SHP77 (cell line): ENCODE measurements around the gene SAMM50.
"Not testable (repeated sequence)": the region's sequence is repeated elsewhere in the genome, so short reads cannot be mapped to it uniquely, and the experiment has no call there.

Source experiments
- DNase-seq, 2 experiments: peaks; one replicate each; lab custom pipeline; 2025; lab: John Stamatoyannopoulos, UW

SAMM50 gene

DNA sequence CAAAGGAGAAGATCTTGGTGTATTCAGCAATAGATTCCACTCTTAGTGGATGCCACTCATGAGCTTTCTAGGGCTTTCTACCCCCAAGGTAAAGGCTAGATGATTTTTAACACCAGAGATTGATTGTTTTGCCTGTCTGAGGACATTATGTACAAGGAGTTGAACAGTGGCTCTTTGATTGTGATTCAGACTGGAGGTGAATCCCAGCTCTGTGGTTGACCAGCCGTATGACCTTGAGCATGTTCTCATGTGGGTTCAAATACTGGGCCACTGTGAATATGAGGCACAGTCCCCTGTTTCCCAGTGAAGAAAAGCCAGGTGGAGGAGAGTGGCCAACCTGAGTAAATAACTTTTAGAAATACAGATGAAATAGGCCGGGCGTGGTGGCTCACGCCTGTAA lies 44.9 kb downstream of the SAMM50 start:
- DNase-seq = no peak

DNA sequence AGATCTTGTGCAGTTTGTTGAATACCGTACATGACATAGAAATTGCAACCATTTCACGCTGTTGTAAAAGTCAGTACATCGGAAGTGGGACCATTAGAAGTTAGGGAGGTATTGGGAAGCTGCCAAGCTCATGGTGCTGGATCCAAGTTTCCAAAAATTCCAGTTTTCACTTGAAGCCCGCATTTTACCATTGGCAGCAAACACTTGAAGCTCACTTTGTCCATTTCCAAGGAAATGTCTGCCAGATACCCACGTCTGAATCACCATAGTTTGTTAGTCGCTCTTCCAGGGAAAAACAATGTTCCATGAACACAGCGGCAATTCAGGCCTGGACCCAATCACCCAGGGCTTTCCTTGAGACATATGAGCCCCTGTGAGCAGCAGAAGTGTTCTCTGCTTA lies 46.3 kb downstream of the SAMM50 start:
- no peak for DNase-seq

DNA sequence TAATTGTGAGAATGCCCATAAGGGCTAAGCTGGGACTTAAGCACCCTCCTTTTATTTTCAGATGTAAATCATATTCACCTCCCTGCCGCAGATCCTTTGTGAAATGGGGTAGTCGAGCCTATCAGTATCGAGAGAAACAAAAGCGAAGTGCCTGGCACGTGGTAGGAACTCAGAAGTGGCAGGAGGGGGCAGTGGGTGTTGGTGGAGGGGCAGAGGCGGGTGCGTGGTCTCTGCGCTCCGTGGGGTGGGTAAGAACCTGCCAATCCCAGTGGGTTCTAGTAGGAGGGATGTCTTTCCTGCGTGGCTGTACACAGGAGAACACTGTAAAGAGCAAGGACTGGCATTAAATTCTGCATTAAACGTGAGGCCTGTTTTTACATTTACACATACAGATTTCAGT lies 47.1 kb downstream of the SAMM50 start:
- no peak for DNase-seq

DNA sequence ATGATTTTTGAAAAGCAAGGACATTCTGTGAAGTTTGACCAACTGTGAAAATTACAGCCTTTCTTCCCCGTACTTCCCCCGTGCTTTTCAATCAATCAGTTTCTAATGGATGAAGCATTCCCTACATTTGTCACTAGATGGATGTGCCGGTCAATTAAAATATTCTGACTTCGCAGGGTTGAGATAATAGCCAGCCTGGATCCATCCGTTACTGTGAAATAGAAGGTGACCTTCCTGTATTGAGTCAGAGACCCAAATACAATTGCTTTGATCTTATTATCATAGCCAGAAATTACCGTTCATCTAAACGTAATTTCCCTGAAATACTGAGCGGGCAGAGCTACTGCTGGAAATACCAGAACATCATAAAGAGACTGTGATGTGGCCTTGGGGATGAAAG lies 47.8 kb downstream of the SAMM50 start:
- no peak for DNase-seq

DNA sequence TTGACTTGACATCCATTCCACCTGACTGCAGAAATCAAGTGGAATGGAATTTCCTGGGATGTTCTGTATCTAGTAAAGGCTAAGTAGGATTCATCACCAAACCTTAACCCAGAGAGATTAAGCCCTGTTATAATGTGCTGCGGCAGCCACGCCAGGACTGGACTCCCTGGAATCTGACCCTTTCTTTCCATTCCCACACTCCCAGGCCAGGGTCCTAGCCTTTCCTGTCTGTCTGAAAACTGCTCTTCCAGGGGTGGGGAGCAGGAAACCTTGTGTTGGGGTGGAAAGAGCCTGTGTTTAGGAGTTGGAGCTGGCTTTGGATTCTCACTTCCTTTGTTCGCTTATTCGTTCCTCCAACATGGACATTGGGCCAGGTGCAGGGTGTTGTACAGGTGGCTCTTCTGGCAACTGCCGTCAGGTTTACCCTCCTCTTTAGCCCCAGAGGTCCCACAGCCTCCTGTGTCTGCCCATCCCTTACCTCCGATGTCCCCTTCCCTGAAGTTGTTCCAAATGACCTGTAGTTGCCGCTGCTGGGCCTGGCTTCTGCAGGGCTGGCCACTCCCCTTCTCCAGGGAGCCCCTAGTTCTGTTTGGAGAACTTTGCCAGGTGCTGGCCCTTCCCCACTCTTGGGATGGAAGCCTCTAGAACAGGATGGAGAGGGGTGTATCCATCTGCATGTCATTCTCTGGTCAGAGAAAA lies 48.3 kb downstream of the SAMM50 start:
- no peak for DNase-seq

DNA sequence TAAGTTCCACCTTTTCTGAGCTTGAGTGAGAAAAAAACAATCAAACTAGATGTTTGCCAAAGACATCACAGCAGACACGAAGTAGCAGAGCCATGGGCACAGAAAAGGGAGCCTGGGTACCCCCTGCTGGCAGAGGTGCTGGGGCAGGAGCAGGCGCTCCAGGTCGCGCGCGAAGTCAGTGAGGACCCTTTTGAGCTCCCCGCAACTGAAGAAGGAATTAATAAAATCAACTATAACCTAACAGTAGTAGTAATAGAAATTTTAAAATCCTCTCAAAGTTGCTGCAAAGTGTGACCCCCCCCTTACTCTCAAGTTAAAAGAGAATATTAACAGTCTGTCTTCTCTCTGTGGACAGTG lies 48.8 kb downstream of the SAMM50 start:
- DNase-seq = no peak

DNA sequence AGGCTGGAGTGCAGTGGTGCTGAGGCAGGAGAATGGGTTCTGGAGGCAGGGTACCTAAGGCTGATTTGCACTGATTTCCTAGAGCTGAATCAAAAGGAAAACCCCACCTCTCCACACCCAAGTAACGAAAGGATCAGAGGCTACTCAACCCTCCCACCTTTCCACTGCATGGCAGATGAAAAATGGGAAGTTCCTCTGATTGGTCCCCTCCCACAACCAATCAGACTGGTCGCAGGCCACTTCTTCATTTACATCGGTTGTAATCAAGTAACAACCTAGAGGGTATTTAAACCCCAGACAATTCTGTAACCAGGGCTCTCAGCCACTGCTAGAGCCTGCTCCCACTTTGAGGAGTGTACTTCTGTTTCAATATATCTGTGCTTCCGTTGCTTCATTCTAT lies 50.3 kb downstream of the SAMM50 start:
- DNase-seq = no peak

DNA sequence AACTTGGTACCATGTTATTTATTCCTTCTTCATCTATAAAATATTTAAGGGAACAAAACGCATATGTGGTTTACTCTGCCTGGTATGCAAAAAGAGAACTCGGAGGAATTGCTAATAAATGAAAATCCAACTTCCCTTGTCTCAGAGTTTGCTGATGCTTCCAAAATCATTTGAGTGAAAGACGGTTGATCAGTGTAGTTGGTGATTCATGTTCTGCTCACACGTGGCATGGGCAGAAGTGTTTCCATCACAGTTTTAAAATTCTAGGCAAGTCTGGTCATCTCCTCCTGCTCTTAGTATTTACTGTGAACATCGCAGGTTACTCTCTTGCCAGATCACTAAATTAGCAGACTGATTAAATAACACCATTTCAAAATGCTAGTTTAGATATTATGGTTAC lies 56.9 kb downstream of the SAMM50 start:
- DNase-seq = no peak

DNA sequence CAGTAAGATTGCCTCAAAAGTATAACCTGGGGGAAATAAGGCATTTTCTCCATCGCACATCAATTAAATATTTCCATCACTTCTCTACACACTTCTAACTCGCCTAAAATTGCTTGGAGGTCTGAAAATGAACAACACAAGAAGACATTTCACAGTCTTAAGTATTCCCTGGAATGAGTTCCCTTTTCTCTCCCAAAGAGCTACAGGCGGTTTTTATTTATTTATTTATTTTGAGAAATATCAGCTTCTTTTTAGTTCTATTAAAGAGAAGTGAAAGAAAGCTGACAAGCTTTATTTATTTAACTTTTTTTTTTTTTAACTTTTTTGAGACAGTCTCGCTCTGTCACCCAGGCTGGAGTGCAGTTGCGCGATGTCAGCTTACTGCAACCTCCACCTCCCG lies 57.3 kb downstream of the SAMM50 start:
- DNase-seq = no peak

DNA sequence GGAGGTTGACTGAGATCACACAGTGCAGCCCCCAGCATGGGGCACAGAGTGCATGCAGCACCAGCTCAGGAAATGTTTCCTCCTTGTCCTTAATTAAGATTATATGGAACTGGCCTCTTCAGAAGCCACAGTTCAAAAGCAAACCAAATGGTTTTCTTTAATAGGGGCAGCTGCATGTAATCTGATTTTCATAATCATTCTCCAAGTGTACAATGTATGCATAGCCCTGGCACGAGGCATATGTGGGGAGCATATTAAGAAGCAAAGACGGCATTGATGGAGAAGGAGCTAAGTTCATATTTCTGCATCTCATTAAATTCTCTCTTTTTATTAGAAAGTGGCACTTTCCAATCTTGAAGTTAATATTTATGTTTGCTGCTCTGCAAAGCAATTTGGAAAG lies 59.0 kb downstream of the SAMM50 start:
- DNase-seq = no peak

DNA sequence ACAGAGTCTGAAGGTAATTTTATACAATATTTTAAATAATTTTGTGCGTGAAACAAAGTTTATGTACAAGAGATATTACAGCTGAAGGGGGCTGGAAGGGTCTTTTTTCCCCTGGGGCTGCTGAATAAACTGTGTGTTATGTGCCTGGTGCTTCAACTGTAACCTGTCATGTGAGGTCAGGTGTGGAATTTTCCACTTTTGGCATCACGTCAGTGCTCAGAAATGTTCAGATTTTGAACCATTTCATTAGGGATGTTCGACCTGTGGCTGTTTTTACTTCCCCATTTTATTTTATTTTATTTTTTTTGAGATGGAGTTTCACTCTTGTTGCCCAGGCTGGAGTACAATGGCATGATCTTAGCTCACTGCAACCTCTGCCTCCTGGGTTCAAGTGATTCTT lies 61.3 kb downstream of the SAMM50 start:
- DNase-seq = not testable (repeated sequence)

DNA sequence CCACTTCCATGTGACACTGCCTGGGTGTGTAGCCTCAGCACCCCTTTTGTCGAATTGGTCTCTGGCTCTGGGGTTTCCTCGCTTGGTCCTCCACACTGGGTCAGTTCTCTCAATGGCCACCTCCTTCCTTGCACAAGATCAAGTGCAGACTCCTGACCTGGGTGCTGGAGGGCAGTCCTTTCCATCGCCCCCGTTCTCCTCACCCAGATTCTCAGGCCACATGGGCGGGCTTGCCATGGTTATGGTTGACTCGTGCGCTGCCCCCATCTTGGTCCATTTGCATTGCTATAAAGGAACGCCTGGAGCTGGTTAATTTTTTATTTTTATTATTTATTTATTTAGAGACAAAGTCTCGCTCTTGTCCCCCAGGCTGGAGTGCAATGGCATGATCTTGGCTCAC lies 63.4 kb downstream of the SAMM50 start:
- no peak for DNase-seq

DNA sequence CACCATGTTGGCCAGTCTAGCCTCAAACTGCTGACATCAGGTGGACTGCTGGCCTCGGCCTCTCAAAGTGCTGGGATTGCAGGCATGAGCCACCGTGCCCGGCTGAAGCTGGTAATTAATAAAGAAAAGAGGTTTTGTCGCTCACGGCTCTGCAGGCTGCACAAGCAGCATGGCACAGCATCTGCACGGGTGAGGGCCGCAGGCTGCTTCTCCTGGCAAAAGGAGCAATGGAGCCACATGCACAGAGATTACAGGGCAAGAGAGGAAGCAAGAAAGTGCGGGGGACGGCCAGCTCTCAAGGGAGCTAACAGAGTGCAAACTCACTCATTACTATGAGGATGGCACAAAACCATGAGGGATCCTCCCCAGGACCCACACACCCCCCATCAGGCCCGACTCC lies 64.2 kb downstream of the SAMM50 start:
- DNase-seq = no peak

DNA sequence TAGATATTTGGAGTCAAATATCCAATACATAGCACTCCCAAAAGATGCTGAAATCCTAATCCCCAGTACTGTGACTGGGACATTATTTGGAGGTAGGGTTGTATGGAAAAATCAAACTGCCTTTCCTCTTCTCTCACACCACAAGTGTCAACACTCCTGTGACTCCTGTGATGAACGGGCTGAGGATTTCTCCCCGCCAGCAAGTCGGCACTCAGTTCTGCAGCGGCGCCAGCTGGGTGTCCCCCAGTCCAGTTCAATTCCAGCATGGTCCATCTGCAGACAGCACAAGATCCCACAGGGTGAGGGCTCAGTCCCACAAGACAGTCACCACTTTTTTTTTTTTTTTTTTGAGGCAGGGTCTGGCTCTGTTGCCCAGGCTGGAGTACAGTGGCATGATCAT lies 64.6 kb downstream of the SAMM50 start:
- no peak for DNase-seq

DNA sequence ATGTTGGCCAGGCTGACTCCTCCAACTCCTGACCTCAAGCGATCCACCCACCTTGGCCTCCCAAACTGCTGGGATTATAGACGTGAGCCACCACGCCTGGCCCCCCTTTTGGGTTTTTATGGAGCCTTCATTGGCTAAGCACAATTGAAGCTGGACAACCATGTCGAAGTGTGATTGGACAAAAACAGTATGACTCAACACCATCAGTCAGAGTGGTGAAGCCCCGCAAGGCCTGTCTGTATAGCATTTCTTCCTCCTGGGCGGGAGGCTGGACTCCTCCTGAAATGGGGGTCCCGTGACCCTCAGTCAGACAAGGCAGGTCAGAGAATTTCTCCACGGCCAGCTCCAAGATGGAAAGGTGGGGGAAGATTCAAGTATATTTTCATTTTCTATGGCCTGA lies 65.7 kb downstream of the SAMM50 start:
- DNase-seq = no peak

DNA sequence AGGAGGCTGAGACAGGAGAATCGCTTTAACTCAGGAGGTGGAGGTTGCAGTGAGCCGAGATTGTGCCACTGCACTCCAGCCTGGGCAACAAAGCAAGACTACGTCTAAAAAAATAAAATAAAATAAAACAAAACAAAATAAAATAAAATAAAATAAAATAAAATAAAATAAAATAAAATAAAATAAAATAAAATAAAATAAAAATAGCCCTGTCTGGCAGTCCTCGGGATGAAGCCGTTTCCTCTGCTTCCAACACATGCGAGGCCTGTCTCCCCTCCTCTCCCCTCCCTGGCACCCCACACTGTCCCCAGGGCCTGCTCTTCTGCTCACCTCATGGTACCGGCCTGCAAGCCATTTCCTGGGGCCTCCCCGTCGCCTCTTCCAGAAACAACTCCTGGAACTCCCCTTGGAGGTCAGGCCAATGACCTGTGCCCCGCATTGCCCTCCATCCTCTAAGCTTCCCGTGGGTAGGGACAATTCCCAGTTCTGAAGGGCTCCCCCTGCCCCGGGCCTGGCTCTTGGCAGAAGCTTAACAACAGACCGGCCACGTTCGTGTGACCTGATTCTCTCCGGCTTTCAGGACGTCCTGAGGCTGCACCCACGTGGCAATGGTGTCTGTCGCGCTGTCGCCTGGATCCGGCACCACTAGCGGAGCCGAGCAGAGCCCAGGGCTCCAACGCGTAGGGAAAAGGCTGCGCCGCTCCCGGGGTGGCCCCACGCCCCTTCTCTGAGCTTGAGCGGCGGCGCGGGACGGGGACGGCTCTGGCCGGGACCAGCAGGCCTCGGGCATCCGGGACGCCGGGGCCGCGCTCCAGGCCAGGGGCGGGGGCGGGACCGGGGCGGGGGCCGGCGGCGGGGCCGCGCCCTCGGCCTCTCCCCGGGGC lies 68.4 kb downstream of the SAMM50 start:
- no peak for DNase-seq

DNA sequence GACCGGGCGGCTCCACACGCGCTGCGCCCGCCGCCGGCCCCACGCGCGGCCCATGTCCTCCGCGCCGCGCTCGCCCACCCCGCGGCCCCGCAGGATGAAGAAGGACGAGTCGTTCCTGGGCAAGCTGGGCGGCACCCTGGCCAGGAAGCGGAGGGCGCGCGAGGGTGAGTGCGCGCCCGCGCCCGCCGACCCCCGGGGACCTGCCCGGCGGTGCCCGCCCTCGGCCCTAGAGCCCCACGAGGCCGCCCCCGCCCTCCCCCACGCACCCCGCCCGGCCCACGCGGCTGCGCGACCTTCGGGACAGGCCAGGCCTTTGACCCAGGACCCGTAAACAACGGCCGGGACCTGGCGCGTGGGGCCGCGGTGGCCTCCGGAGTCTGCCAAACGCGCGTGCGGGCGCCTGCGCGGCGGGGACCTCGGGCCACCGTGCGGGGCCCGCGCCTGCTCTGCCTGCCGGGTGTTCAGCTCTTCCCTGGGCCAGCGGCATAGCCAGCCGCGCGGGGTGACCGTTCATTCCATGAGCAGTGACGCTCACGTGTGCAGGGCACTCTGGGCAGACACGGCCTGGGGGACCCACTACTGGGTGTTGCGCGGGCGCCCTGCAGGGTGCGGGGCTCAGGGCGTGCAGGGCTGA lies 69.2 kb downstream of the SAMM50 start, which contains the start of gene PARVB:
Gene PARVB, plus strand, starts transcription at position 15 of the 634 bp plus-strand sequence. Its CDS starts 38 bp downstream, at position 53.
- peak in 1 of 2 experiments; percentile 9 for DNase-seq

DNA sequence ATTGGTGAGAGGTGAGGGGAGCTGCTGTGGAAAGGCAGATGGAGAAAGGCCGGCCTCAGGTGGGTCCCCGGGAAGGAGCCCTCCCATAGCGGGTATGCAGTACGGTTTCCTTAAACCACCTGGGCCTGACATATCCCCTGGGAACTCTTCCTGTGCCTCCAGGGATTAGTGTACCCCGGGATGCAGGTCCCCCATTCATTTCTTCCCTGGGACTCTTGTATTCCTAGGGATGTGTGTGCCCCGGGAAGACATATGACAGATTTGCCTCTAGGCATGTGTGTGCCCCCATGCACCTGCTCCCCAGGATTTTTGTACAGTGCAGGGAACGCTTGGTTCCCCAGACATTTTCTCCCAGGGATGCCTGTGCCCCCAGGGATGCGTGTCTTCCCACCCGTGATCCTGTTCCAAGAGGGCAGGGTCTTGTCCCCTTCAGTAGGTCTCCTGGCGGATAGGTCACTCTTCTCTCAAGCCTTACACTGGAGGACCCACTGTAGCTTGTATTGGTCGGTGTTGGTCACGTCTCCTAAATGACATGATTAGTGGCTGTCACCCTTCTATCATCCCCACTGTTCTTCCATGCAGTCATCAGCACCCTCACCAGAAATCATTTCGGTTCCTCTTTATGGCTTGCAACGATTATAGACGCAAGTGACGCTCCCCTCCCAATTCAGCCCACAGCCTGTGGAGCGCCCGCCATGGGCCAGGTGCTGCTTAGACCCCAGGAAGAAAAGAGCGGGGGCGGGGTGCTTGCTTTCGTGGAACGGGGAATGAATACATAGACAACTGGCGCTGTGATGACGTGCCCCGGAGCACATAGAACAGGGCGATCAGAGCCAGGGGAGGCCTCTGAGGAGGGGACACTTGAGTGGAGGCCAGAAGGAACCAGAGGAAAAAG lies 70.2 kb downstream of the SAMM50 start:
- peak; percentile 61 to 85 for DNase-seq

DNA sequence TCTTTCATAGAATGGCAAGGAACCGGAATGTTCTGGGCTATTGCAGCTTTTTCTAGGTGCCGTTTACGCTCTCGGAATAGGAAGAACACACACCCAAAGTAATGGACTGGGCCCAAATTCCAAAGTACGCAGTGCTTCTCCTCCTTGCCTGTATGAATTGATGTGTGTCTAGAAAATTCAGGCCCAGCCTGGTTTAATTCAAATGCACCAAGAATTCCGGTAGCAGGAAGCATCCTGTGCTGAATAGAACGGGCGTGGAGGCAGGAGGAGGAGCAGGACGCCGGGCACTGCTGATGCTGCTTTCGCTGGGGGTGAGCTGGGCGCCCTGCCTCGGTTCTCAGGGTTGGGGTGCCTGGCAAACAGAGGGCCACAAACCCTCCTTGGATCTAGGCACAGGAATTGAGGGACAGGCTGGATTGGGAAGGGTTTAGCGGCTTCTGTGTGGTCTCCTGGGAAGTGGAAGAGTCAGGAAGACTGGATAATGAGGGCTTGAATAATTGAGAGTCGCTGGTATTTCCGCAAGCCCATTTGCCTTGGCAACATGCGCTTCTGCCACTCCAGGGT lies 70.9 kb downstream of the SAMM50 start:
- DNase-seq = no peak

DNA sequence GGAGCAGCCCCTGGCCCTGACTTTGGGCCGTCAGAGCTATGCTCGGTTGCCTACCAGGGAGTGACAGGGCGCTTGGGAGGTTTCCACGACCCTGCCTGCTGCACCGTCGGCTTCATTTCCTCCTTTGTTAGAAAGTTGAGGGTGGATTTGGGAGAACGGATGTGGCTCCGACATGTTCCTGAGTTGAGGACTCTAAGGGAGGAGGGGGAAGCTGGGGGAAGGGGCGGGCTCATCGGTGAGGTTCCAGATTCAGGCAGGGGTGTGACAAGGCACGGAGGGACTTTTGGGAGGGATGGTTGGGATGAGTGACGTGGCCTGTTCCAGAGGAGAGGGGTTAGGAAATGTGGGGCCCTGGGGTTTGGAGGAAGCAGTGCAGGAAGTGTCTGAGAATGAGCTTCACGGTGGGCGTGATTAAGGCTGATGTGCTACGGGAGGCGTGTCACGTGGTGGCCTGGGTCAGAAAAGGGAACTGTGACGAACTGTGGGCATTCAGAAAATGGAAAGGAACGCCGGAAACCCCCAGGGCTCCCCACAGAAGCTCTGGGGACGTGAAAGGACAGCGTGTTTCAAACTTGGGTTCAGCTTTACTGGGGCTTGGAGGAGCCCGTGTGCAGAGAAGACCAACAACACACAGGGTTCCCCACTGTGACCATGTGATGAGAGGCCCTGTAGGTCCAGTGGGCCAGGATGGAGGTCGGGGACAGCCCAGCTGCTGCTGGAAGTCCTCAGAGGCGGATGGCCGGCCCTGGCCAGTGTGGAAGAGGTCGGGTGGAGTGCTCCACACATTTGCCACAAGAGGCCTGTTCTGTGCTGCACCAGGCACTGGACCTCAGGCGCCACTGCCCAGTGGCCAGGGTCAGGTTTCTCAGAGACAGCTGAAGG lies 71.6 kb downstream of the SAMM50 start:
- DNase-seq = peak; percentile 63 to 81

DNA sequence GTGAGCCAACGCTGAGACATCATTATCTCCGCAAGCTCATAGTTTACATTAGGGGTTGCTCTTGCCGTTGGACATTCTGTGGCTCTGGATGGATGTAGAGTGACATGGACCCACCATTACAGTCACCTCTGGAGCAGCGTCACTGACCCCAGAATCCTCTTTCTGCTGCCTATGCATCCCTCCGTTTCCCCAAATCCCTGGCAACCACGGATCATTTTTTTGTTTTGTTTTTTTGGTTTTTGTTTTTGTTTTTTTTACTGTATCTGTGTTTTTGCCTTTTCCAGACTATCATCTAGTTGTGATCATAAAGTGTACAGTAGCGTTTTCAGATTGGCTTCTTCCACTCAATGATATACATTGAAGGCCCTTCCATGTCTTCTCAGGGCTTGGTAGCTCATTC lies 72.8 kb downstream of the SAMM50 start:
- DNase-seq = no peak
